ENCODE data around the gene MAX.
A peak's percentile ranks its signal among the peaks of the same experiment; 100 is the strongest.
"Not testable (repeated sequence)": the region's sequence is repeated elsewhere in the genome, so short reads cannot be mapped to it uniquely, and the experiment has no call there.

Gene MAX

GRCh38 chr14:65106736-65107135, 4.4 kb upstream of the MAX start:
- in situ Hi-C loops (cut with MboI; ENCODE audit: low pct_unique_long_range_greater_than_20kb, low sequenced_read_pairs) = no loop called here
- DNase-seq = no peak

GRCh38 chr14:65106316-65106715, 4.0 kb upstream of the MAX start:
- no peak for DNase-seq
- in situ Hi-C loops (cut with MboI; ENCODE audit: low pct_unique_long_range_greater_than_20kb, low sequenced_read_pairs) = no loop called here

- DNase-seq = no peak
- in situ Hi-C loops (cut with MboI; ENCODE audit: low pct_unique_long_range_greater_than_20kb, low sequenced_read_pairs) = no loop called here
These were observed 2.5 kb upstream of the MAX start for GRCh38 chr14:65104791-65105190.

- in situ Hi-C loops (cut with MboI; ENCODE audit: low pct_unique_long_range_greater_than_20kb, low sequenced_read_pairs) = no loop called here
- DNase-seq = peak; percentile 64
These were observed 938 bp upstream of the MAX start for GRCh38 chr14:65103150-65103760.

- in situ Hi-C loops (cut with MboI; ENCODE audit: low pct_unique_long_range_greater_than_20kb, low sequenced_read_pairs) = no loop called here
- DNase-seq = no peak
These were observed 481 bp downstream of the MAX start for GRCh38 chr14:65101631-65102440.

GRCh38 chr14:65100922-65101541, 1.3 kb downstream of the MAX start:
- in situ Hi-C loops (cut with MboI; ENCODE audit: low pct_unique_long_range_greater_than_20kb, low sequenced_read_pairs) = no loop called here
- DNase-seq = no peak

GRCh38 chr14:65098586-65098985, 3.7 kb downstream of the MAX start:
- in situ Hi-C loops (cut with MboI; ENCODE audit: low pct_unique_long_range_greater_than_20kb, low sequenced_read_pairs) = no loop called here
- DNase-seq = peak; percentile 48

- DNase-seq = no peak
- in situ Hi-C loops (cut with MboI; ENCODE audit: low pct_unique_long_range_greater_than_20kb, low sequenced_read_pairs) = no loop called here
These were observed 5.8 kb downstream of the MAX start for GRCh38 chr14:65096323-65097089.

GRCh38 chr14:65095633-65096205, 6.6 kb downstream of the MAX start:
- in situ Hi-C loops (cut with MboI; ENCODE audit: low pct_unique_long_range_greater_than_20kb, low sequenced_read_pairs) = no loop called here
- no peak for DNase-seq

GRCh38 chr14:65092349-65092748, 10.0 kb downstream of the MAX start:
- DNase-seq = no peak
- in situ Hi-C loops (cut with MboI; ENCODE audit: low pct_unique_long_range_greater_than_20kb, low sequenced_read_pairs) = no loop called here

GRCh38 chr14:65087835-65088234, 14.5 kb downstream of the MAX start:
- in situ Hi-C loops (cut with MboI; ENCODE audit: low pct_unique_long_range_greater_than_20kb, low sequenced_read_pairs) = not testable (repeated sequence)

GRCh38 chr14:65086686-65087085, 15.6 kb downstream of the MAX start:
- DNase-seq; in situ Hi-C loops (cut with MboI; ENCODE audit: low pct_unique_long_range_greater_than_20kb, low sequenced_read_pairs): not testable (repeated sequence)

More at GRCh38 chr14:65087835-65088234, 14.5 kb downstream of the MAX start:
- DNase-seq = not testable (repeated sequence)

GRCh38 chr14:65084554-65085505, 17.5 kb downstream of the MAX start:
- in situ Hi-C loops (cut with MboI; ENCODE audit: low pct_unique_long_range_greater_than_20kb, low sequenced_read_pairs) = no loop called here
- DNase-seq = no peak

GRCh38 chr14:65082930-65083329, 19.4 kb downstream of the MAX start:
- no peak for DNase-seq

GRCh38 chr14:65080960-65081747, 21.2 kb downstream of the MAX start:
- no peak for DNase-seq
- in situ Hi-C loops (cut with MboI; ENCODE audit: low pct_unique_long_range_greater_than_20kb, low sequenced_read_pairs) = no loop called here

More at GRCh38 chr14:65082930-65083329, 19.4 kb downstream of the MAX start:
- in situ Hi-C loops (cut with MboI; ENCODE audit: low pct_unique_long_range_greater_than_20kb, low sequenced_read_pairs) = no loop called here

- DNase-seq = no peak
- in situ Hi-C loops (cut with MboI; ENCODE audit: low pct_unique_long_range_greater_than_20kb, low sequenced_read_pairs) = no loop called here
These were observed 22.5 kb downstream of the MAX start for GRCh38 chr14:65079768-65080167.

GRCh38 chr14:65079201-65079600, 23.1 kb downstream of the MAX start:
- no peak for DNase-seq
- in situ Hi-C loops (cut with MboI; ENCODE audit: low pct_unique_long_range_greater_than_20kb, low sequenced_read_pairs) = no loop called here
